NK-92 (cell line): ENCODE results near the gene NFRKB.
"Not testable (repeated sequence)": the region's sequence is repeated elsewhere in the genome, so short reads cannot be mapped to it uniquely, and the experiment has no call there.

Experiments used
- DNase-seq: peaks from one replicate; lab custom pipeline; 2025; ENCODE audit not compliant: unreplicated experiment; lab: John Stamatoyannopoulos, UW

Gene NFRKB

GRCh38 chr11:129894278-129895125, 876 bp downstream of the NFRKB start:
- DNase-seq = no peak

GRCh38 chr11:129888451-129888850, 6.9 kb downstream of the NFRKB start:
- no peak for DNase-seq

- DNase-seq = no peak
These were observed 10.0 kb downstream of the NFRKB start for GRCh38 chr11:129885381-129885780.

- DNase-seq = no peak
These were observed 10.8 kb downstream of the NFRKB start for GRCh38 chr11:129884581-129884980.

GRCh38 chr11:129881570-129882170, 13.7 kb downstream of the NFRKB start:
- no peak for DNase-seq

- DNase-seq = no peak
These were observed 15.1 kb downstream of the NFRKB start for GRCh38 chr11:129880311-129880710.

GRCh38 chr11:129871914-129872313, 23.5 kb downstream of the NFRKB start:
- DNase-seq = no peak

- DNase-seq = not testable (repeated sequence)
These were observed 26.8 kb downstream of the NFRKB start for GRCh38 chr11:129868626-129869025.

GRCh38 chr11:129866311-129866710, 29.1 kb downstream of the NFRKB start:
- DNase-seq = no peak

GRCh38 chr11:129865701-129866100, 29.7 kb downstream of the NFRKB start:
- DNase-seq = no peak

- no peak for DNase-seq
These were observed 30.6 kb downstream of the NFRKB start for GRCh38 chr11:129864811-129865210.

GRCh38 chr11:129861702-129862522, 33.5 kb downstream of the NFRKB start:
- DNase-seq = no peak

- no peak for DNase-seq
These were observed 39.3 kb downstream of the NFRKB start for GRCh38 chr11:129856036-129856435.

GRCh38 chr11:129855086-129855485, 40.3 kb downstream of the NFRKB start:
- no peak for DNase-seq

GRCh38 chr11:129854232-129854805, 41.1 kb downstream of the NFRKB start:
- DNase-seq = no peak

GRCh38 chr11:129853518-129854231, 41.7 kb downstream of the NFRKB start:
- DNase-seq = no peak

- DNase-seq = no peak
These were observed 43.1 kb downstream of the NFRKB start for GRCh38 chr11:129852125-129852740.

GRCh38 chr11:129849447-129850130, 45.8 kb downstream of the NFRKB start:
- DNase-seq = no peak

- not testable (repeated sequence) for DNase-seq
These were observed 48.0 kb downstream of the NFRKB start for GRCh38 chr11:129847361-129847760.
